Tibial nerve (tissue), 4 donors: ENCODE measurements around the gene TGM1.

ENCODE experiments used
- EP300 ChIP-seq, 2 donors: sonication (generic); formaldehyde crosslinking; IDR thresholded peaks; one replicate each; pipeline ENCODE4 v1.6.1; 2017; ENCODE audit warnings: antibody characterized with exemption in 2 of 2, mild to moderate bottlenecking in 1 of 2
- POLR2A ChIP-seq, 2 donors: fragments of 450-650 bp; IDR thresholded peaks; one replicate each; pipeline ENCODE4 v1.6.1; 2017; ENCODE audit warnings: antibody characterized with exemption in 2 of 2, mild to moderate bottlenecking in 2 of 2, moderate library complexity in 2 of 2
- TF ChIP-seq, protein P1 (sequence below), 5 experiments: fragments of 200-600 bp in 3 of 5; fragments of 450-650 bp in 2 of 5; sonication (generic) in 3 of 5; IDR thresholded peaks; one replicate each; pipeline ENCODE4 v1.5.1; 2016 to 2019; ENCODE audit warnings: antibody characterized with exemption in 5 of 5, mild to moderate bottlenecking in 3 of 5, moderate library complexity in 2 of 5

DNA sequence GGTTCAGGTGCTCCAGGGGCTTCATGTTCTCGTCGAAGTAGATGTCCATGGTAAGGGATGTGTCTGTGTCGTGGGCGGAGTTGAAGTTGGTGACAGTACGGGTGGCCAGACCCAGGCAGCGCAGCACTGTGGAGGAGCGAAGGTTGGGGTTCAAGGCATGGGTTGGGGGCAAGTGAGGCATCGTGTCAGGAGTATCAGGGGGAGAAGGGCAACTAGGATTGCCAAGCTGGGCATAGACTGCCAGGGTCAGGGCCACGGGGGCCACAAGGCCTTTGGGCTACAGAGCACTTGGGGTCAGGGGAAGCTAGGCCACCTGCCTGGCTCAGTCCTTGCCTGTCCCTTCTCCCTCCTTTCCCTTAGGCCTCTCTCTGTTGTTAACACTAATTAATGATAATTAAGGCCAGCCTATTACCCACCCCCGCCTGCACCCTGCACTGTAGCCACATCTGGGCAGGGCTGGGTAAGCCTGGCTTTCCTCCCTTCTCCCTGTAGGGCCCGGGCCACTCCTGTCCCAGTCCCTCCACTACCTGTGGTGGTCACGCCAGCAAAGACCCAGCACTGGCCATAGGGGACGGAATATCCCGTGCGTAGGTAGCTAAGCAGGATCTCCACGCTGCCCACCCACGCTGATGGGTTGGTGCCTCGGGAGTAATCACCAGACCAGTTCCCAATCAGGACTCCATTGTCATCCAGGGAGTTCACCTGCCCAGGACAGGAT lies 4.3 kb downstream of the TGM1 start:
- TF ChIP-seq EP300 (IDR thresholded peaks at IDR 0.05): no peak
- TF ChIP-seq, protein P1, sequence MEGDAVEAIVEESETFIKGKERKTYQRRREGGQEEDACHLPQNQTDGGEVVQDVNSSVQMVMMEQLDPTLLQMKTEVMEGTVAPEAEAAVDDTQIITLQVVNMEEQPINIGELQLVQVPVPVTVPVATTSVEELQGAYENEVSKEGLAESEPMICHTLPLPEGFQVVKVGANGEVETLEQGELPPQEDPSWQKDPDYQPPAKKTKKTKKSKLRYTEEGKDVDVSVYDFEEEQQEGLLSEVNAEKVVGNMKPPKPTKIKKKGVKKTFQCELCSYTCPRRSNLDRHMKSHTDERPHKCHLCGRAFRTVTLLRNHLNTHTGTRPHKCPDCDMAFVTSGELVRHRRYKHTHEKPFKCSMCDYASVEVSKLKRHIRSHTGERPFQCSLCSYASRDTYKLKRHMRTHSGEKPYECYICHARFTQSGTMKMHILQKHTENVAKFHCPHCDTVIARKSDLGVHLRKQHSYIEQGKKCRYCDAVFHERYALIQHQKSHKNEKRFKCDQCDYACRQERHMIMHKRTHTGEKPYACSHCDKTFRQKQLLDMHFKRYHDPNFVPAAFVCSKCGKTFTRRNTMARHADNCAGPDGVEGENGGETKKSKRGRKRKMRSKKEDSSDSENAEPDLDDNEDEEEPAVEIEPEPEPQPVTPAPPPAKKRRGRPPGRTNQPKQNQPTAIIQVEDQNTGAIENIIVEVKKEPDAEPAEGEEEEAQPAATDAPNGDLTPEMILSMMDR (IDR thresholded peaks at IDR 0.05): no peak
- TF ChIP-seq POLR2A (IDR thresholded peaks at IDR 0.05): no peak
